Endothelial cell of umbilical vein (primary cell): ENCODE measurements around the gene CCDC85A. TPM values are rescaled to one million over a fixed set of nuclear protein-coding genes. Genes with fewer than 3 reads are reported as not detected.

Source experiments
- BruUV-seq: library from RNA; stranded (reverse); fragments of 400-500 nt; replicated peaks from 2 replicates; lab custom pipeline; 2021; lab: Mats Ljungman, UMichigan
- CTCF ChIA-PET: fragments of 300-600, 350-600 bp; sonication (Branson Sonifier 250); formaldehyde crosslinking; loops from one replicate; lab custom pipeline; 2021; ENCODE audit warnings: antibody characterized with exemption, inconsistent platforms; lab: Charles Lee
- POLR2A ChIA-PET: fragments of 300-600, 350-600 bp; sonication (Branson Sonifier 250); formaldehyde crosslinking; loops from one replicate; lab custom pipeline; 2021; ENCODE audit warnings: antibody characterized with exemption, inconsistent platforms; lab: Charles Lee
- DNase-seq: peaks from one replicate; pipeline ENCODE4 v3.0.0-alpha.2; 2011; ENCODE audit warnings: low read depth, low spot score
- FAIRE-seq: peaks from 2 replicates; lab custom pipeline; 2011; peaks lifted over from hg19 to GRCh38; lab: Jason Lieb, UNC
- H2AFZ ChIP-seq: 2 replicates; pipeline ENCODE4 v1.6.0; 2012; ENCODE audit warnings: low read depth, low read length, control low read depth, inconsistent platforms
- H3K27ac ChIP-seq: 2 replicates; pipeline ENCODE4 v1.5.1; 2011; ENCODE audit warnings: low read depth, mild to moderate bottlenecking, control low read depth, low read length, moderate library complexity; ENCODE audit not compliant: insufficient read depth
- H3K27me3 ChIP-seq, 2 experiments: 2 replicates each; pipeline versions ENCODE4 v1.6.0 to v1.6.1; 2011; ENCODE audit warnings: low read length in 2 of 2, mixed read lengths in 1 of 2; ENCODE audit not compliant: control insufficient read depth in 2 of 2, insufficient read depth in 2 of 2
- H3K36me3 ChIP-seq, 2 experiments: 2 replicates in 1 of 2; 3 replicates in 1 of 2; pipeline ENCODE4 v1.5.1; 2011; ENCODE audit warnings: low read length in 2 of 2, mild to moderate bottlenecking in 1 of 2, moderate library complexity in 1 of 2; ENCODE audit not compliant: control insufficient read depth in 2 of 2, insufficient read depth in 2 of 2; ENCODE audit errors: extremely low read depth in 1 of 2
- H3K4me1 ChIP-seq: 3 replicates; pipeline ENCODE4 v1.5.1; 2011; ENCODE audit warnings: mild to moderate bottlenecking, low read length; ENCODE audit not compliant: control insufficient read depth, insufficient read depth; ENCODE audit errors: extremely low read depth
- H3K4me2 ChIP-seq: 2 replicates; pipeline ENCODE4 v1.6.1; 2011; ENCODE audit warnings: low read length, control low read depth, mixed read lengths; ENCODE audit not compliant: insufficient read depth
- H3K4me3 ChIP-seq, 3 experiments: fragments of 200-600 bp in 1 of 3; sonication (generic), shearing (Covaris generic) in 1 of 3; replicated peaks in 1 of 3; 2 replicates each; pipeline ENCODE4 v1.5.1; 2011 to 2016; ENCODE audit warnings: control low read depth in 3 of 3, low read length in 3 of 3, mild to moderate bottlenecking in 2 of 3, inconsistent platforms in 1 of 3, low read depth in 1 of 3, moderate library complexity in 1 of 3; ENCODE audit not compliant: insufficient read depth in 1 of 3
- H3K79me2 ChIP-seq: 2 replicates; pipeline ENCODE4 v1.6.0; 2012; ENCODE audit warnings: low read length, inconsistent platforms; ENCODE audit not compliant: control insufficient read depth, insufficient read depth
- H3K9ac ChIP-seq: replicated peaks from 2 replicates; pipeline ENCODE3; 2011; ENCODE audit warnings: low read length, control low read depth; ENCODE audit not compliant: insufficient read depth; ENCODE audit errors: extremely low read depth
- H3K9me1 ChIP-seq: replicated peaks from 3 replicates; pipeline ENCODE4 v1.6.0; 2011; ENCODE audit warnings: mild to moderate bottlenecking, low read length; ENCODE audit not compliant: control insufficient read depth, insufficient read depth; ENCODE audit errors: extremely low read depth
- H3K9me3 ChIP-seq: replicated peaks from 2 replicates; pipeline ENCODE4 v1.5.1; 2012; ENCODE audit warnings: low read length, inconsistent platforms; ENCODE audit not compliant: control insufficient read depth, insufficient read depth
- H4K20me1 ChIP-seq: replicated peaks from 2 replicates; pipeline ENCODE3; 2011; ENCODE audit warnings: mild to moderate bottlenecking, low read length; ENCODE audit not compliant: control insufficient read depth, insufficient read depth; ENCODE audit errors: extremely low read depth
- EZH2 ChIP-seq: IDR thresholded peaks from 2 replicates; pipeline ENCODE4 v1.6.1; 2012; ENCODE audit warnings: borderline replicate concordance, low read depth, mild to moderate bottlenecking, moderate library complexity, low read length, inconsistent platforms; ENCODE audit not compliant: severe bottlenecking
- FOS ChIP-seq: IDR thresholded peaks from 2 replicates; pipeline ENCODE4 v1.6.1; 2011; ENCODE audit warnings: mild to moderate bottlenecking, low read length, moderate library complexity, borderline replicate concordance; ENCODE audit not compliant: insufficient read depth
- JUN ChIP-seq: IDR thresholded peaks from 2 replicates; pipeline ENCODE4 v1.6.1; 2011; ENCODE audit warnings: borderline replicate concordance, low read depth; ENCODE audit not compliant: insufficient read length, insufficient read depth
- POLR2A ChIP-seq: IDR thresholded peaks from 2 replicates; pipeline ENCODE4 v1.6.1; 2012; ENCODE audit warnings: low read depth, mild to moderate bottlenecking, control low read depth, low read length
- dilution Hi-C: fragments of 300-500 bp; cut with MboI; formaldehyde crosslinking; loops from one replicate; pipeline ENCODE4 v1.15.0; 2019; ENCODE audit warnings: low sequenced_read_pairs; ENCODE audit not compliant: extremely low pct_ligation_motif_present
- intact Hi-C: fragments of 100-400 bp; cut with micrococcal nuclease; formaldehyde crosslinking; loops from one replicate; pipeline ENCODE4 v1.10.0; 2022
- polyA plus RNA-seq, 4 experiments: library from polyadenylated mRNA; depleted of rRNA in 3 of 4; stranded (reverse) in 3 of 4; unstranded in 1 of 4; fragments of >200 nt; gene quantifications; 2 replicates each; pipeline versions ENCODE4 v1.2.1 to v1.2.3, GENCODE V29; 2011 to 2012; ENCODE audit warnings: missing spikeins in 1 of 4
- total RNA-seq: library from RNA; stranded (reverse); gene quantifications from 2 replicates; pipeline ENCODE4 v1.2.3, GENCODE V29; 2021

Gene CCDC85A
- total and polyA plus RNA-seq, 2 donors (not counting 3 experiments of a cell fraction or from before 2014, with no cell fraction given), result 5.1 to 10.4 TPM

DNA sequence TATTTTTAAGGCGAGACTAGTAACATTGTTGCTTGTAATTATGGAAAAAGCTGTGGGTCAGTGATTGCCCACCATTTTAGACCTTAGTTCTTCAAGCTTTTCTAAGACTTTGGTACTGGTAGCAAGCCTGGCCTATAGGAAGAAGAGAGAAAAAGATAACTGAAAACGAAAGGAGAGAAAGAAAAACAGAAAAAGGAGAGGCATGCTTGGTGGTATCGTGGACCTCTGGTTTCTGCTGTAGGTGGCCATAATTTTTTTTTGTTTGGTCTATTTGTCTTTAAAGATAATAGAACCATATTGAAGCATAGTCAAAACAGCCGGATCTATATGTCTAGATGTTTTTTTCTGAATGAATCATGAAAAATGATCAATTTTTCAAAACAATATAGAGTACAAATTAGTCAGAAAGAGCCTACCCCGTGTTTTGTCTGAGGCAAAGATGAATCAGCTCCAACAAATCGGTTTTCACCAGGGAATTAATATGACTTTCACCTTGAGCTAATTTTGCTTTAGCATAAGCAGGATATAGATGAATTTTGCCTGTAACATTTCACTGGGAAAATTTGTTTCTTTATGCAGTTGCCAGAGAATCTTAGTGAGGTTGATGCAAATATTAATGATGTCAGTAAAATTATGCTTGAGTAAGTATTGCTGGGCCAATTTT lies 45.7 kb downstream of the CCDC85A start:
- FAIRE-seq (peak; percentile 33), DNase-seq (peak; percentile 60)
- peak overlapping the region; percentile 77 for H3K4me2 ChIP-seq
- intact Hi-C loops (no loop called here), dilution Hi-C loops (no loop called here)
- peak overlapping the region; percentile 75 for H3K27ac ChIP-seq
- H3K4me3 ChIP-seq, result peak overlapping the region in 1 of 3 experiments; percentile 20
- no peaks in the 10 kb centered on the region for H3K36me3 ChIP-seq
- H3K79me2 ChIP-seq, result peaks cover 4% of the 10 kb centered on the region
- H2AFZ ChIP-seq, result peak overlapping the region; percentile 56
- peak overlapping the region; percentile 34 for H3K9ac ChIP-seq
- H3K4me1 ChIP-seq, result peaks cover 32% of the 10 kb centered on the region
- TF ChIP-seq EZH2 (no peak), JUN (peak; percentile 9)
- no peaks in the 10 kb centered on the region for H3K27me3 ChIP-seq
- ChIA-PET CTCF (interaction anchor here (0.9 to 2.2 kb wide), 3 partner anchors 8 to 46 kb away, joined by 4 to 5 read pairs (median 4); partner anchors contain the start of gene CCDC85A), POLR2A (no interaction called here)
- no peaks in the 10 kb centered on the region for H4K20me1 ChIP-seq
- TSS peak; percentile 78 for BruUV-seq
- H3K9me1 ChIP-seq, result no peaks in the 10 kb centered on the region
- no peaks in the 10 kb centered on the region for H3K9me3 ChIP-seq

GRCh38 chr2:56230156-56230555 lies 46.4 kb downstream of the CCDC85A start:
- H3K79me2 ChIP-seq, result peaks cover 4% of the 10 kb centered on the region
- peak overlapping the region; percentile 77 for H3K4me2 ChIP-seq
- H3K9ac ChIP-seq, result peak overlapping the region; percentile 34
- TF ChIP-seq JUN, result peak; percentile 75
- no peak for TF ChIP-seq POLR2A
- TF ChIP-seq FOS, result peak; percentile 85
- H3K4me1 ChIP-seq, result peaks cover 32% of the 10 kb centered on the region
- peak overlapping the region; percentile 56 for H2AFZ ChIP-seq
- H3K9me3 ChIP-seq, result no peaks in the 10 kb centered on the region
- H3K9me1 ChIP-seq, result no peaks in the 10 kb centered on the region
- DNase-seq, result peak; percentile 77
- intact Hi-C loops, result no loop called here
- CTCF ChIA-PET, result interaction anchor here (1.7 to 2.2 kb wide), 2 partner anchors 45 to 47 kb away, joined by 4 to 5 read pairs; partner anchors contain the start of gene CCDC85A
- peak overlapping the region in 1 of 3 experiments; percentile 20 for H3K4me3 ChIP-seq
- H3K27me3 ChIP-seq, result no peaks in the 10 kb centered on the region
- peak overlapping the region; percentile 75 for H3K27ac ChIP-seq
- BruUV-seq, result TSS peak; percentile 38
- H3K36me3 ChIP-seq, result no peaks in the 10 kb centered on the region
- FAIRE-seq, result peak; percentile 59
- dilution Hi-C loops, result no loop called here
- POLR2A ChIA-PET, result no interaction called here
- no peaks in the 10 kb centered on the region for H4K20me1 ChIP-seq
